ENCODE measurements around the gene CD200. TPM values are rescaled to one million over a fixed set of nuclear protein-coding genes. Genes with fewer than 3 reads are reported as not detected.

Gene CD200
- total RNA-seq, 6 experiments from 2014 or later = 0.25 to 0.40 TPM; not detected in 4

- intact Hi-C loops (cut with DNase I) = no loop called here
- ATAC-seq = no peak
Observed at GRCh38 chr3:112389961-112390360, 57.0 kb downstream of the CD200 start.

GRCh38 chr3:112390783-112391641 lies 58.1 kb downstream of the CD200 start:
- Histone ChIP-seq H3K27me3 (no peaks in the 10 kb centered on the region), H3K4me3 (no peak overlapping the region), H3K4me1 (no peaks in the 10 kb centered on the region), H3K9me3 (no peaks in the 10 kb centered on the region), H3K27ac (no peak overlapping the region), H3K36me3 (no peaks in the 10 kb centered on the region)
- no peak for DNase-seq
- intact Hi-C loops (cut with DNase I) = no loop called here
- WGBS (ENCODE audit: insufficient coverage, low coverage, low lambda C conversion rate, missing lambda C conversion rate) = 27% methylated on average over 4 of the region's 4 CpGs
- TF ChIP-seq POLR2A (IDR thresholded peaks at IDR 0.05) = no peak
- TF ChIP-seq, protein P1, sequence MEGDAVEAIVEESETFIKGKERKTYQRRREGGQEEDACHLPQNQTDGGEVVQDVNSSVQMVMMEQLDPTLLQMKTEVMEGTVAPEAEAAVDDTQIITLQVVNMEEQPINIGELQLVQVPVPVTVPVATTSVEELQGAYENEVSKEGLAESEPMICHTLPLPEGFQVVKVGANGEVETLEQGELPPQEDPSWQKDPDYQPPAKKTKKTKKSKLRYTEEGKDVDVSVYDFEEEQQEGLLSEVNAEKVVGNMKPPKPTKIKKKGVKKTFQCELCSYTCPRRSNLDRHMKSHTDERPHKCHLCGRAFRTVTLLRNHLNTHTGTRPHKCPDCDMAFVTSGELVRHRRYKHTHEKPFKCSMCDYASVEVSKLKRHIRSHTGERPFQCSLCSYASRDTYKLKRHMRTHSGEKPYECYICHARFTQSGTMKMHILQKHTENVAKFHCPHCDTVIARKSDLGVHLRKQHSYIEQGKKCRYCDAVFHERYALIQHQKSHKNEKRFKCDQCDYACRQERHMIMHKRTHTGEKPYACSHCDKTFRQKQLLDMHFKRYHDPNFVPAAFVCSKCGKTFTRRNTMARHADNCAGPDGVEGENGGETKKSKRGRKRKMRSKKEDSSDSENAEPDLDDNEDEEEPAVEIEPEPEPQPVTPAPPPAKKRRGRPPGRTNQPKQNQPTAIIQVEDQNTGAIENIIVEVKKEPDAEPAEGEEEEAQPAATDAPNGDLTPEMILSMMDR (IDR thresholded peaks at IDR 0.05) = no peak
- no peak for ATAC-seq

More at GRCh38 chr3:112389961-112390360, 57.0 kb downstream of the CD200 start:
- H3K36me3 ChIP-seq = no peaks in the 10 kb centered on the region
- H3K27me3 ChIP-seq = no peaks in the 10 kb centered on the region
- no peaks in the 10 kb centered on the region for H3K9me3 ChIP-seq
- H3K4me1 ChIP-seq = no peaks in the 10 kb centered on the region
- no peak overlapping the region for H3K27ac ChIP-seq
- no peak overlapping the region for H3K4me3 ChIP-seq
- no peak for DNase-seq
- TF ChIP-seq, protein P1 (IDR thresholded peaks at IDR 0.05) = no peak
- TF ChIP-seq POLR2A (IDR thresholded peaks at IDR 0.05) = no peak

DNA sequence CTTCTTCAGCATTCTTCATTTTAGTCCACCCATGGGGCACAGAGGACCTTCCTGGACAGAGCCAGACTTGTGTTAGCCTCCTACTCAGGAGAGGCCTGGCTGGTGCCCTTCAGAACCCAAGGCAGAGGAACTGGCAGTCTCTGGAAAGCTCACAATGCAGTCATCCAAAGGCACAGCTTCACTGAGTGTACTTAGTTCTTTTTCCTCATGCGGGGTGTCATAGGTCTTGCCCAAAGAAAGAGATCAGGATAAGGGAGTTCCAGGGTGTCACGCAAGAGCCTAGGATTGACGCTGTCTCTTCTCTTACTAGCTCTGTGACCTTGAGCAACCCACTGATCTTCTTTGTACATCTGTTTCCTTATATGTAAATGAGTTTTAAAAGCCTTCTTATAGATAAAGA lies 58.7 kb downstream of the CD200 start:
- no peaks in the 10 kb centered on the region for H3K27me3 ChIP-seq
- no peak for ATAC-seq
- H3K27ac ChIP-seq = no peak overlapping the region

DNA sequence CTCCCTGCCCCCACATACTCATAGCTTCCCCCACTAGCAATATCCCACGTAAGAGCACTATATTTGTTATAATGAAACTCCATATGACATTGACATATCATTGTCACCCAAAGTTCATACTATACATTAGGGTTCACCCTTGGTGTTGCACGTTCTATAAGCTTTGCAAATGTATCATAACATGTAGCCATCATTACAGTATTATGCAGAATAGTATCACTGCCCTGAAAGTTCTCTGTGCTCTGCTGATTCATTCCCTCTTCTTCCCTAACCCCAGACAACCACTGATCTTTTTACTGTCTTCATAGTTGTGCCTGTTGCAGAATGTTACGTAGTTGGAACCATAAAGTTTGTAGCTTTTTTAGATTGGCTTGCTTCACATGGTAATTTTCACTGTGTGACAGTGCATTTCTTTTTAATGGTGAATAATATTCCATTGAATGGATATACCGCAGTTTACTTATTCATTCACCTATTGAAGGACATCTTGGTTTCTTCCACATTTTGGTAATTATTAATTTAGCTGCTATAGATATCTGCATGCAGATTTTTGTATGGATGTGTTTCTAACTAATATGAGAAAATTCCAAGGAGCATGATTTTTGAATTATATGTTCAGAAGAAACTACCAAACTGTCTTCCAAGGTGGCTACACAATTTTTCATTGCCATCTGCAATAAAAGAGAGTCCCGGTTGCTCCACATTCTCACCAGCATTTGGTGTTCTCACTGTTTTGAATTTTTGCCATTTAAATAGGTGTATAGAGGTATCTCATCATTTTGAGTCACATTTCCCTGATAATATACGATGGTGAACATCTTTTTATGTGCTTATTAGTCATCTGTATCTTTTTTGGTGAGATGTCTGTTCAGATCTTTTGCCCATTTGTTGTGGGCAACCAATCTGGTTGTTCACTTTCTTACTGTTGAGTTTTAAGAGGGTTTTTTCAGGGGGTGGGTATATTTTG lies 59.7 kb downstream of the CD200 start:
- TF ChIP-seq POLR2A (IDR thresholded peaks at IDR 0.05) = no peak
- TF ChIP-seq, protein P1 (IDR thresholded peaks at IDR 0.05) = no peak
- no peak for DNase-seq
- H3K4me1 ChIP-seq = no peaks in the 10 kb centered on the region
- intact Hi-C loops (cut with DNase I) = no loop called here
- no peak for ATAC-seq
- H3K9me3 ChIP-seq = no peaks in the 10 kb centered on the region
- no peaks in the 10 kb centered on the region for H3K36me3 ChIP-seq
- H3K27ac ChIP-seq = no peak overlapping the region
- H3K4me3 ChIP-seq = no peak overlapping the region
- no peaks in the 10 kb centered on the region for H3K27me3 ChIP-seq
- WGBS (ENCODE audit: insufficient coverage, low coverage, low lambda C conversion rate, missing lambda C conversion rate) = 60% methylated on average over 5 of the region's 6 CpGs

More for the DNA sequence above, 58.7 kb downstream of the CD200 start:
- Histone ChIP-seq H3K9me3 (no peaks in the 10 kb centered on the region), H3K4me1 (no peaks in the 10 kb centered on the region), H3K36me3 (no peaks in the 10 kb centered on the region), H3K4me3 (no peak overlapping the region)
- no peak for DNase-seq
- WGBS (ENCODE audit: insufficient coverage, low coverage, low lambda C conversion rate, missing lambda C conversion rate) = 57% methylated on average over 3 of the region's 3 CpGs
- TF ChIP-seq, protein P1 (IDR thresholded peaks at IDR 0.05) = no peak
- no peak for TF ChIP-seq POLR2A (IDR thresholded peaks at IDR 0.05)
- intact Hi-C loops (cut with DNase I) = no loop called here

All from right lobe of liver (tissue), 6 donors.